Breast epithelium (tissue), 4 donors: ENCODE data around the gene ZSCAN5C. TPM values are rescaled to one million over a fixed set of nuclear protein-coding genes. Genes with fewer than 3 reads are reported as not detected.
"Not testable (repeated sequence)": the region's sequence is repeated elsewhere in the genome, so short reads cannot be mapped to it uniquely, and the experiment has no call there.

Source experiments
- DNase-seq, 2 donors: peaks; one replicate each; pipeline ENCODE4 v3.0.0-alpha.2; 2019; ENCODE audit warnings: low spot score in 2 of 2
- H3K27ac ChIP-seq, 2 donors: fragments of 200-600 bp; sonication (generic) in 1 of 2; one replicate each; pipeline ENCODE4 v1.5.1; 2016 to 2019; ENCODE audit warnings: mild to moderate bottlenecking in 1 of 2
- H3K27me3 ChIP-seq, 2 donors: fragments of 200-600 bp; sonication (generic) in 1 of 2; one replicate each; pipeline versions ENCODE4 v1.5.1 to v1.6.0; 2017 to 2019; ENCODE audit warnings: control low read depth in 1 of 2, mild to moderate bottlenecking in 1 of 2
- H3K36me3 ChIP-seq: fragments of 200-600 bp; one replicate; pipeline ENCODE4 v1.5.1; 2019
- H3K4me1 ChIP-seq, 2 donors: fragments of 200-600 bp; sonication (generic); one replicate each; pipeline ENCODE4 v1.5.1; 2016 to 2019; ENCODE audit warnings: control low read depth in 1 of 2
- H3K4me3 ChIP-seq, 3 donors: fragments of 200-600 bp; sonication (generic); 1 replicate in 2 of 3; 2 replicates in 1 of 3; pipeline ENCODE4 v1.5.1; 2016 to 2019; ENCODE audit warnings: mild to moderate bottlenecking in 3 of 3, moderate library complexity in 2 of 3
- H3K9me3 ChIP-seq, 2 donors: fragments of 200-600 bp; sonication (generic) in 1 of 2; one replicate each; pipeline ENCODE4 v1.5.1; 2016 to 2019; ENCODE audit warnings: control low read depth in 1 of 2
- POLR2A ChIP-seq: fragments of 450-650 bp; IDR thresholded peaks from one replicate; pipeline ENCODE4 v1.6.1; 2016; ENCODE audit warnings: antibody characterized with exemption, mild to moderate bottlenecking, moderate library complexity
- POLR2AphosphoS5 ChIP-seq, 3 donors: sonication (generic); formaldehyde crosslinking; IDR thresholded peaks; one replicate each; pipeline ENCODE4 v1.6.1; 2017; ENCODE audit warnings: antibody characterized with exemption in 3 of 3
- intact Hi-C: fragments of 100-400 bp; cut with DNase I; formaldehyde crosslinking; loops from one replicate; pipeline ENCODE4 v1.15.1; 2023; ENCODE audit warnings: low total_unique reads
- total RNA-seq, 3 donors: library from RNA; depleted of rRNA; stranded (reverse); fragments of >200 nt; gene quantifications; one replicate each; pipeline ENCODE4 v1.1.0, GENCODE V29; 2016
- TF ChIP-seq, protein P1 (sequence below), 3 donors: fragments of 450-650 bp; IDR thresholded peaks; one replicate each; pipeline ENCODE4 v1.5.1; 2016 to 2017; ENCODE audit warnings: antibody characterized with exemption in 3 of 3, mild to moderate bottlenecking in 3 of 3, moderate library complexity in 3 of 3

Gene ZSCAN5C
- total RNA-seq, 3 donors from 2014 or later = not detected

DNA sequence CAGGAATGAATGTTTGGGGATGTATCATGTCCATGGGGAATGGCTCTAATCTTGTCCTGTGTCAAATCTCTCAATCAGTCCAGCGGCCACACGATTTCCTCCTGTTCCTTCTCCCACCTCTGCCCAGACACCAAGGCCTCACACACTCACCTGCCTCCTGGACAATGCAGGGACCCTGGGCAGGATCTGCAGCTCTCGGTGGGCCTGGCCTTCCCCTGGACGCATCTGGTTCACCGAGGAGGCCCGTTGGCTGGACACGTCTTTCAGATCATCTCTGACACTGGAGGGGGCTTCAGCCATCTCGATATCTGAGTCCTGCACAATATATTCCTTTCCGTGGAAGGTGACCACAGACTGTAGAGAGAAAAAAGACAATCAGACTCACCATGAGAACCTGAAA, 21.4 kb downstream of the ZSCAN5C start:
- DNase-seq = no peak
- TF ChIP-seq POLR2AphosphoS5 (IDR thresholded peaks at IDR 0.05) (no peak), POLR2A (no peak)
- TF ChIP-seq, protein P1, sequence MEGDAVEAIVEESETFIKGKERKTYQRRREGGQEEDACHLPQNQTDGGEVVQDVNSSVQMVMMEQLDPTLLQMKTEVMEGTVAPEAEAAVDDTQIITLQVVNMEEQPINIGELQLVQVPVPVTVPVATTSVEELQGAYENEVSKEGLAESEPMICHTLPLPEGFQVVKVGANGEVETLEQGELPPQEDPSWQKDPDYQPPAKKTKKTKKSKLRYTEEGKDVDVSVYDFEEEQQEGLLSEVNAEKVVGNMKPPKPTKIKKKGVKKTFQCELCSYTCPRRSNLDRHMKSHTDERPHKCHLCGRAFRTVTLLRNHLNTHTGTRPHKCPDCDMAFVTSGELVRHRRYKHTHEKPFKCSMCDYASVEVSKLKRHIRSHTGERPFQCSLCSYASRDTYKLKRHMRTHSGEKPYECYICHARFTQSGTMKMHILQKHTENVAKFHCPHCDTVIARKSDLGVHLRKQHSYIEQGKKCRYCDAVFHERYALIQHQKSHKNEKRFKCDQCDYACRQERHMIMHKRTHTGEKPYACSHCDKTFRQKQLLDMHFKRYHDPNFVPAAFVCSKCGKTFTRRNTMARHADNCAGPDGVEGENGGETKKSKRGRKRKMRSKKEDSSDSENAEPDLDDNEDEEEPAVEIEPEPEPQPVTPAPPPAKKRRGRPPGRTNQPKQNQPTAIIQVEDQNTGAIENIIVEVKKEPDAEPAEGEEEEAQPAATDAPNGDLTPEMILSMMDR (IDR thresholded peaks at IDR 0.05) = no peak
- no peak overlapping the region for H3K4me3 ChIP-seq
- no peaks in the 10 kb centered on the region for H3K27me3 ChIP-seq
- H3K9me3 ChIP-seq = no peaks in the 10 kb centered on the region
- no peak overlapping the region for H3K27ac ChIP-seq
- intact Hi-C loops = no loop called here
- no peaks in the 10 kb centered on the region for H3K36me3 ChIP-seq
- no peaks in the 10 kb centered on the region for H3K4me1 ChIP-seq

DNA sequence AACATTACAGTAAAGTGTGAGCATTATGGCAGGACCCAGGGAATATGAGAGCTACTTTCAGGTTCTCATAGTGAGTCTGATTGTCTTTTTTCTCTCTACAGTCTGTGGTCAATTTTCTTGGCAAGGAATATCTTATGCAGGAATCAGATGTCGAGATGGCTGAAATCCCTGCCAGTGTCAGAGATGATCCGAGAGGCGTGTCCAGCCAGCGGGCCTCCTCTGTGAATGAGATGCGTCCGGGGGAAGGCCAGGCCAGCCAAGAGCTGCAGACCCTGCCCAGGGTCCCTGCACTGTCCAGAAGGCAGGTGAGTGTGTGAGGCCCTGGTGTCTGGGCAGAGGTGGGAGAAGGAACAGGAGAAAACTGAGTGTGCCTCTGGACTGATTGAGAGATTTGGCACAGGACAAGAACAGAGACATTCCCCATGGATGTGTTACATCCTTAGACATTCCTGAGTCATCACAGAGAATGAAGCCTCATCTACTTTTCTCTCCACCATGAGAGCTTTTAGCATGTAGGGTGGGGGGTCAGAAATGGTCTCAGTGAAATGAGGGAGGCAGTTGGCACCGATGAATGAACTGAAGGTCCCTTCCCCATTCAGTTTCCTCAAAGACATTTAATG, 43.2 kb downstream of the ZSCAN5C start:
- H3K27ac ChIP-seq = no peak overlapping the region
- intact Hi-C loops = no loop called here
- H3K4me1 ChIP-seq = no peaks in the 10 kb centered on the region
- no peaks in the 10 kb centered on the region for H3K36me3 ChIP-seq
- TF ChIP-seq, protein P1 (IDR thresholded peaks at IDR 0.05) = no peak
- TF ChIP-seq POLR2A = no peak
- no peak for TF ChIP-seq POLR2AphosphoS5 (IDR thresholded peaks at IDR 0.05)
- no peak for DNase-seq
- H3K4me3 ChIP-seq = no peak overlapping the region
- H3K27me3 ChIP-seq = no peaks in the 10 kb centered on the region
- no peaks in the 10 kb centered on the region for H3K9me3 ChIP-seq

DNA sequence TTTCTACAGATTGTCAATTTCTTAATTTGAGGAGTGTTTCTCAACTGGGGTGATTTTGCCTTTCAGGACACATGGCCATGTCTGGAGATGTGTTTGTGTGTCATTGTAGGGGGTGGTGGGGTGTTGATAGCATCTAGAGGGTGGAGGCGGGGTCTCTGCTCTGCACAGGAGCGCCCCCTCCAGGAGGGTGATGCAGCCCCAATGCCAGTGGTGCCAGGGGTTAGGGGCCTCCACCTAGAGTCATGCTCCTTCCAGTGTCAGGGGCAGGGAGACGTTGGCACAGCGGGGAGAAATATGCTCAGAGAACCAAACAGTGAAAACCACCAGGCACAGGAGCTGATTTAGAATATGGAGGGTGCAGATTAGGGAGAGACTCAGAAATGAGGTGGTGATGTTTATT, 43.7 kb downstream of the ZSCAN5C start:
- H3K27me3 ChIP-seq, H3K27ac ChIP-seq, H3K9me3 ChIP-seq, DNase-seq, H3K36me3 ChIP-seq, intact Hi-C loops, H3K4me1 ChIP-seq, H3K4me3 ChIP-seq: not testable (repeated sequence)

DNA sequence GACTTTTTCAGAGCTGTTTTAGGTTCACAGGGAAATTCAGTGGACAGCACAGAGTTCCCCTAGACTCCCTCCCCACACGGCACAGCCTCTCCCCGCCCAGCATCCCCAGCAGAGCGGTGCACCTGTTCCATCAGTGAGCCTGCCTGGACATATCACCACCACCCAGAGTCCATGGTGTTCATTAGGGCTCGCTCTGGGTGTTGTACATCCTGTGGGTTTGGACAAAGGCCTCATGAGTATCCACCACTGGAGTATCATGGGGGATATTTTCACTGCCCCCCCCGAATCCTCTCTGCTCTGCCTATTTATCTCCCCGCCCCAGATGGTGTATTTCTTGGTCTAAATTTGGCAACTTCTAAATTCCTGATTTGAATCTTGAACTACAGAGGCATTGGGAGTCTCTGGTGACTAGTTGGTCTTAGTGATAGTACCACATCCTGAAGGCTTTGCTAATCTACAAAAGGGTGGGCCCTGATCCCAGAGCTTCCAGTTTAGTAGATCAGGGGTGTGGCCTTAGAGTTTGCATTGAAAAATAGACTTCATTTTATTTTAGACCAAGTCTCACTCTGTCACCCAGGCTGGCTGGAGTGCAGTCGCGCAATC, 46.8 kb downstream of the ZSCAN5C start:
- H3K27ac ChIP-seq, H3K36me3 ChIP-seq, intact Hi-C loops, H3K4me1 ChIP-seq, H3K9me3 ChIP-seq, H3K27me3 ChIP-seq, DNase-seq, H3K4me3 ChIP-seq: not testable (repeated sequence)

DNA sequence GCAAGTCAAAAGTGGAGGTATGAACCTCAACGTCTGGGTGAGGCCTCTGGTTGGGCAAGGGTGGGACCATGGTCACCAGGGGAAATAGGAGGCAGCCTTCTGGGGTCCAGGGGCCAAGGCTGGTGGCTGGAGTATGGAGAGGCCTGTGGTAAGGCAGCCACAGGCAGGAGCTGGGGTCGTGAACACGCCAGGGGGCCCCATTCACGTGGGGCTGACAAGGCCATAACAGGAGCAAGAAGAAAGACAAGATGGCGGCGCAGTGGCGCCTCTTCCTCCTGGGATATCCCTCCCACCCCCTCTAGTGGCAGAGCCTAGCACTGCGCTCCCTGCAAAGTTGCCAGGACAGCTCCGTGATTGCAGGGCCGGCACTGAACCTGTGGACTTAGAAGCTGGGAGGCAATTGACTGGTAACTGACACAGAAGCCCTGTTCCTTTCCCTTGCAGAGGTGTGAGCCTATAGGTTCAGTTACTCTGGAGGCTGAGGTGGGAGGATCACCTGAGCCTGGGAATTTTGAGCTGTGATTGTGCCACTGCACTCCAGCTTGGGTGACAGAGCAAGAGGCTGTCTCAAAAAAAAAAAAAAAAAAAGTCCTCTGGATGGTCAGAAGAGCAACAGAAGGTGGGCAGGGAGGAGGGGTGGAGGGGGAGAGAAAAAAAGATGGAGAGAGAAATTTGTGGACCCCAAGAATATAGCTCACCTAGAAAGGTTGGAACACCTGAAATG, 50.8 kb downstream of the ZSCAN5C start:
- H3K27me3 ChIP-seq = no peaks in the 10 kb centered on the region
- no peak overlapping the region for H3K27ac ChIP-seq
- TF ChIP-seq POLR2A = no peak
- TF ChIP-seq, protein P1 (IDR thresholded peaks at IDR 0.05) = peak; percentile 35 to 67 (median 52)
- H3K4me3 ChIP-seq = no peak overlapping the region
- H3K4me1 ChIP-seq = no peaks in the 10 kb centered on the region
- intact Hi-C loops = no loop called here
- peak; percentile 35 to 76 for DNase-seq
- H3K9me3 ChIP-seq = no peaks in the 10 kb centered on the region
- H3K36me3 ChIP-seq = no peaks in the 10 kb centered on the region

DNA sequence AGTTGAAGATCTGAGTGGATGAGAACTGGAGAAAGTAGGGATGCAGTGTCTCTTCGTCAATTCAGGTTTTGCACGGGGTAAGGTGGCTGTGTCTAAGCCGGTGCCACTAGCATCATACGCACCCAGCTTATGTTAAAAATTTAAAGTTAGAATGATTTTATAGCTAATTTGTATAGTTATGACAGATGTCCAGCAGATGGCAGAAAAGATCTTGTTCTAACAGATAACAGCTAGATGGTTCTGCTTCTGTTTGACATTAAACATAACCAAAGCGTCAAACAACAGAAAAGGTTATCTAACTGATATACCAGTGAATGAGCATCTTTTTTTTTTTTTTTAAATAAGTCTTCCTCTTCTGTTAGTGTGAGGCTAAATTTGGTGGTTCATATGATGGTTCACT, 51.7 kb downstream of the ZSCAN5C start:
- intact Hi-C loops = no loop called here
- H3K9me3 ChIP-seq = no peaks in the 10 kb centered on the region
- no peak overlapping the region for H3K4me3 ChIP-seq
- DNase-seq = no peak
- no peaks in the 10 kb centered on the region for H3K4me1 ChIP-seq
- H3K36me3 ChIP-seq = no peaks in the 10 kb centered on the region
- TF ChIP-seq POLR2A (no peak), POLR2AphosphoS5 (IDR thresholded peaks at IDR 0.05) (no peak)
- TF ChIP-seq, protein P1 (IDR thresholded peaks at IDR 0.05) = peak in 2 of 3 donors; percentile 29 to 35
- no peaks in the 10 kb centered on the region for H3K27me3 ChIP-seq
- H3K27ac ChIP-seq = no peak overlapping the region
